GM06990 (cell line): ENCODE measurements around the gene HPCA.

Source experiments
- DNase-seq: peaks from one replicate; pipeline ENCODE4 v3.0.0-alpha.2; 2011; ENCODE audit not compliant: insufficient read length; ENCODE audit errors: extremely low read depth
- H3K27me3 ChIP-seq: replicated peaks from 2 replicates; pipeline ENCODE4 v1.6.0; 2011; ENCODE audit warnings: low read length; ENCODE audit not compliant: control insufficient read depth, insufficient read depth
- H3K36me3 ChIP-seq: 2 replicates; pipeline ENCODE4 v1.5.1; 2011; ENCODE audit warnings: low read length; ENCODE audit not compliant: control insufficient read depth, insufficient read depth
- H3K4me3 ChIP-seq: replicated peaks from 2 replicates; pipeline ENCODE4 v1.5.1; 2011; ENCODE audit warnings: low read depth, mild to moderate bottlenecking, control low read depth, low read length
- TF ChIP-seq, protein P1 (sequence below): IDR thresholded peaks from 2 replicates; pipeline ENCODE4 v1.5.1; 2011; ENCODE audit warnings: low read length, control low read depth, mild to moderate bottlenecking, inconsistent platforms; ENCODE audit not compliant: insufficient read depth, poor library complexity, severe bottlenecking

HPCA gene

GRCh38 chr1:32900371-32900955 lies 14.2 kb downstream of the HPCA start:
- TF ChIP-seq, protein P1, sequence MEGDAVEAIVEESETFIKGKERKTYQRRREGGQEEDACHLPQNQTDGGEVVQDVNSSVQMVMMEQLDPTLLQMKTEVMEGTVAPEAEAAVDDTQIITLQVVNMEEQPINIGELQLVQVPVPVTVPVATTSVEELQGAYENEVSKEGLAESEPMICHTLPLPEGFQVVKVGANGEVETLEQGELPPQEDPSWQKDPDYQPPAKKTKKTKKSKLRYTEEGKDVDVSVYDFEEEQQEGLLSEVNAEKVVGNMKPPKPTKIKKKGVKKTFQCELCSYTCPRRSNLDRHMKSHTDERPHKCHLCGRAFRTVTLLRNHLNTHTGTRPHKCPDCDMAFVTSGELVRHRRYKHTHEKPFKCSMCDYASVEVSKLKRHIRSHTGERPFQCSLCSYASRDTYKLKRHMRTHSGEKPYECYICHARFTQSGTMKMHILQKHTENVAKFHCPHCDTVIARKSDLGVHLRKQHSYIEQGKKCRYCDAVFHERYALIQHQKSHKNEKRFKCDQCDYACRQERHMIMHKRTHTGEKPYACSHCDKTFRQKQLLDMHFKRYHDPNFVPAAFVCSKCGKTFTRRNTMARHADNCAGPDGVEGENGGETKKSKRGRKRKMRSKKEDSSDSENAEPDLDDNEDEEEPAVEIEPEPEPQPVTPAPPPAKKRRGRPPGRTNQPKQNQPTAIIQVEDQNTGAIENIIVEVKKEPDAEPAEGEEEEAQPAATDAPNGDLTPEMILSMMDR: no peak
- Histone ChIP-seq H3K27me3 (peaks cover 6% of the 10 kb centered on the region), H3K4me3 (no peak overlapping the region; the same call in 1 of the 2 replicates), H3K36me3 (no peaks in the 10 kb centered on the region)
- no peak for DNase-seq

GRCh38 chr1:32900956-32901822 lies 14.9 kb downstream of the HPCA start, which contains the start of gene TMEM54:
TSS of gene TMEM54 (minus strand) at chr1:32901389. CDS start at chr1:32901238, 151 bp downstream.
- TF ChIP-seq, protein P1: peak; percentile 3

DNA sequence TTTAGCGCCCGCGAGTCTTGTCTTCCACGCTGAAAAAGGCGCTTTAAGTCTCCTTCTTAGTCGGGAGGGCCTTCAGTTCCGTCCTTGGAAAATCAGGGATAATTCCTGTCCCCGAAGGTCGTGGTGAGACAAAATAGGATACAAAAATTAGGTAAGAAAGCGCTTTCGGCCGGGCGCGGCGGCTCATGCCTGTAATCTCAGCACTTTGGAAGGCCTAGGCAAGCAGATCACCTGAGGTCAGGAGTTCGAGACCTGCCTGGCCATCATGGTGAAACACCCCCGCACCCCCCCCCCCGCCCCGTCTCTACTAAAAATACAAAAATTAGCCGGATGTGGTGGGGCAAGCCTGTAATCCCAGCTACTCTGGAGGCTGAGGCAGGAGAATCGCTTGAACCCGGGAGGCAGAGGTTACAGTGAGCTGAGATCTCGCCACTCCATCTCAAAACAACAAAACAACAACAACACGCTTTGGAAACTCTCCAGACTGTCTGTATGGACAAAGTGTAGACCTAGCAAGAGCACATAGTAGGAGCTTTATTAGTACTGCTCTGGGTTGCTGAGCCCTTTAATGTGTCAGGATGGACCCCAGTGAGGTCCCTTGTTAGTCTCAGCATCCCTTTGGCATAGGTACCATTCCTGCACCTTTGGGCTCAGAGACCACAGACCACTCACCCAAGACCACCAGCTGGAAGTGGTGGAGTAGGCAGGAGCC lies 15.7 kb downstream of the HPCA start:
- TF ChIP-seq, protein P1: no peak
- DNase-seq: no peak
- Histone ChIP-seq H3K4me3 (peak overlapping the region; percentile 43), H3K36me3 (no peaks in the 10 kb centered on the region), H3K27me3 (peaks cover 6% of the 10 kb centered on the region)

More at GRCh38 chr1:32900956-32901822, 14.9 kb downstream of the HPCA start, which contains the start of gene TMEM54:
- Histone ChIP-seq H3K4me3 (peak within 1 kb of the TSS; percentile 46), H3K27me3 (peaks cover 6% of the 10 kb centered on the region), H3K36me3 (no peaks in the 10 kb centered on the region)
- DNase-seq: no peak

DNA sequence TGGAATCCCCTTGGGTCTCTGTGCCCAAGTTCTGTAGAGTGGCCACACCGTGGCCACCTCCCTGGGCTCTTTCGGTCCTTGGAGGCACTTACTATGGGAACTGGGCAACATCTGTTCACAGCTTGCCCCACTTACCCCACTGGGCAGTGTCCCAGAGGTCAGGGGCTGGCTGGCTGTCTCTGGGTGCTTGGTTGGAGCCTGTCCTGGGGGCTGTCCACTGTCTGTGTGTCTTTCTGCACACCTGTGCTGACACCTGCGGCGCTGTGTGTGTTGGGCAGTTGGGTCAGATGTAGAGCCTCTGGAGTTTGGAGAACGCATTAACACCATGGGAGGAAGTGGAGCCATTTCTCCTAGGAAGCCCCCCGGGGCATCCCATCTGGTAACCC lies 16.2 kb downstream of the HPCA start:
- no peak for DNase-seq
- Histone ChIP-seq H3K4me3 (no peak overlapping the region), H3K27me3 (peaks cover 6% of the 10 kb centered on the region), H3K36me3 (no peaks in the 10 kb centered on the region)
- TF ChIP-seq, protein P1: no peak

DNA sequence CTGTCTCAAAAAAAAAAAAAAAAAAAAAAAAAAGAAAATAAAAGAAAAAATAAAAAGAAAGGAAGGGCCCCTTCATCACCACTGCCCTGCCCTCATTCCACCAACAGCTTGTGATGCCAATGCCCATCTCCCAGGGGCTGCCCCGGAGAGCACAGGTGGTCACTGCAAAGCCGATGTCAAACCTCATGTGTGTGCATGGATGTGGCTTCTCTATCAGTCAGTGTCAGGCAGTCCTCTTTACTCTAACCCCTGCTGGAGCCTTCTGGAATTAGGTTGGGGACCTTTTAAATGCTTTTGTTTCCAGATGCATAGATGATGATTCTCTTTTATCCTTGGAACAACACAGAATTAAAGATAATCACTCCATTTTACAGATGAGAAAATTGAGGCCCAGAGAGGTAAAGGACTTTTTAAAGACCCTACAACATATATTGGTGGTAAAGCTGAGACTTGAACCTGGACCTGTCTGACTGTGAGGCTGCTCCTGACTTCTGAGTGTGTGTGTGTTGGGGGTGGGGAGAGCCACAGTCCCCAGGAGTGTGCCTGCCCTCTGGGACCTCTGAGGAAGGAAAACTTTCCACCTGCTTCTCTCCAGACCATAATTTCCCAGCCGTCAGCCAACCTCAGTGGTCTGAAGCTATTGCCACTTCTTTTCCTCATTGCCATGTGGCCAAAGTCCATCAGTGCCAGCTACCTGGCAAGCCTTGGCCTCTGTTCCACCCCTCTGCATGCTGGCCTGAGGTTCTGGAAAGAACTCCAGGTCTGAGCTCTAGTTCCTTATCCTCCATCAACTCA lies 17.9 kb downstream of the HPCA start:
- peaks cover 5% of the 10 kb centered on the region for H3K27me3 ChIP-seq
- TF ChIP-seq, protein P1: no peak
- DNase-seq: no peak
- H3K4me3 ChIP-seq: no peak overlapping the region
- H3K36me3 ChIP-seq: no peaks in the 10 kb centered on the region
